Psoas muscle (tissue), 8 donors: Measurements from ENCODE around the gene LST1. TPM values are rescaled to one million over a fixed set of nuclear protein-coding genes. Genes with fewer than 3 reads are reported as not detected.

Experiments used
- ATAC-seq, 4 donors: fragments of 200-7000 bp; cut with Tn5 transposase; one replicate each; pipeline ENCODE4 v1.9.1; 2020; ENCODE audit warnings: moderate library complexity in 3 of 4, mild to moderate bottlenecking in 2 of 4
- DNase-seq, 2 donors: peaks; one replicate each; pipeline ENCODE4 v3.0.0-alpha.2; 2020
- H3K27ac ChIP-seq: fragments of 200-600 bp; one replicate; pipeline ENCODE4 v1.8.0; 2022
- H3K27me3 ChIP-seq, 3 donors: fragments of 200-600 bp in 1 of 3; one replicate each; pipeline versions ENCODE4 v1.6.1 to v1.8.0; 2013 to 2022; ENCODE audit warnings: low read length in 2 of 3, mild to moderate bottlenecking in 2 of 3, moderate library complexity in 1 of 3; ENCODE audit not compliant: insufficient read depth in 3 of 3
- H3K36me3 ChIP-seq, 2 donors: fragments of 200-600 bp in 1 of 2; one replicate each; pipeline versions ENCODE4 v1.6.1 to v1.8.0; 2013 to 2022; ENCODE audit warnings: low read depth in 1 of 2, mild to moderate bottlenecking in 1 of 2, moderate library complexity in 1 of 2; ENCODE audit not compliant: insufficient read depth in 1 of 2
- H3K4me1 ChIP-seq: fragments of 200-600 bp; one replicate; pipeline ENCODE4 v1.8.0; 2022
- H3K4me3 ChIP-seq: fragments of 200-600 bp; one replicate; pipeline ENCODE4 v1.8.0; 2022; ENCODE audit warnings: mild to moderate bottlenecking
- H3K9me3 ChIP-seq: fragments of 200-600 bp; one replicate; pipeline ENCODE4 v1.8.0; 2022
- CTCF ChIP-seq: fragments of 200-600 bp; IDR thresholded peaks from one replicate; pipeline ENCODE4 v1.8.0; 2022; ENCODE audit warnings: antibody characterized with exemption
- WGBS, 3 donors: extraction: QIAGEN DNeasy Blood & Tissue Kit; methylation state at CpG; one replicate each; pipeline versions ENCODE4 v1.1.6 to v1.1.7; 2013; 5-methylcytosine and 5-hydroxymethylcytosine counted together
- intact Hi-C, 2 donors: fragments of 100-400 bp; cut with DNase I; formaldehyde crosslinking; loops; one replicate each; pipeline versions ENCODE4 v1.11.0 to v1.14.2; 2022
- polyA plus RNA-seq, 3 donors: library from polyadenylated mRNA; stranded (reverse); fragments of 200-250 nt; gene quantifications; one replicate each; pipeline ENCODE4 v1.2.3, GENCODE V29; 2013
- total RNA-seq, 4 donors: library from RNA; stranded (reverse); fragmentation: NEBNext Ultra II Directional in 2 of 4; extraction: Animal tissue kit (Norgen Biotek cat#: 25700) in 2 of 4; gene quantifications; one replicate each; pipeline versions ENCODE4 v1.2.1 to v1.2.4, GENCODE V29; 2021 to 2023
- donor health status: healthy with polysubstance abuse.
- donor health status: DM: no; HTN: no; CAD: no; lungs with moderate emphysema.
- donor health status: Bipolar disorder and iron deficiency.
- donor health status: healthy.
- donor health status: DM: yes; HTN: yes; CAD: no.
- donor health status: DM: no; HTN: no; CAD: no.
- donor health status: DM: no; HTN: no; CAD: no.
- donor health status: DM: yes; HTN: yes; CAD: no.

The LST1 gene
- total and polyA plus RNA-seq, 7 donors: 1.2 to 5.6 (median 1.8) TPM

GRCh38 chr6:31582230-31582643 is 3.8 kb upstream of the LST1 start, which contains the start of gene LTB:
Gene LTB (minus strand): TSS chr6:31582424. CDS start chr6:31582417, 7 bp downstream.
- DNase-seq (no peak), ATAC-seq (no peak)
- no peaks in the 10 kb centered on the region for H3K36me3 ChIP-seq
- no peaks in the 10 kb centered on the region for H3K4me1 ChIP-seq
- peak within 1 kb of the TSS; percentile 89 for H3K4me3 ChIP-seq
- no peaks in the 10 kb centered on the region for H3K9me3 ChIP-seq
- no peak for TF ChIP-seq CTCF
- WGBS, 3 donors: 68 to 81% (median 79%) methylated on average over 3 of the region's 3 CpGs
- peak within 1 kb of the TSS; percentile 75 for H3K27ac ChIP-seq
- H3K27me3 ChIP-seq: no peaks in the 10 kb centered on the region
- intact Hi-C loops: loop anchor here (5.0 kb wide), 1 partner anchor 35 kb away; the partner anchor contains the start of genes ATP6V1G2 (in 2 of the 2) and NFKBIL1 (in 2 of the 2)

GRCh38 chr6:31585491-31585890 is 586 bp upstream of the LST1 start:
- 56 to 77% (median 69%) methylated on average over 2 of the region's 2 CpGs for WGBS, 3 donors
- no peak for TF ChIP-seq CTCF
- Histone ChIP-seq H3K4me1 (no peaks in the 10 kb centered on the region), H3K27me3 (no peaks in the 10 kb centered on the region), H3K9me3 (no peaks in the 10 kb centered on the region), H3K27ac (no peak overlapping the region), H3K4me3 (no peak overlapping the region), H3K36me3 (no peaks in the 10 kb centered on the region)
- ATAC-seq (no peak), DNase-seq (no peak)
- intact Hi-C loops: no loop called here

- Histone ChIP-seq H3K36me3 (no peaks in the 10 kb centered on the region), H3K27ac (no peak overlapping the region), H3K4me3 (no peak overlapping the region), H3K4me1 (no peaks in the 10 kb centered on the region), H3K27me3 (no peaks in the 10 kb centered on the region), H3K9me3 (no peaks in the 10 kb centered on the region)
- no peak for TF ChIP-seq CTCF
- DNase-seq (no peak), ATAC-seq (no peak)
- WGBS, 3 donors: 48 to 64% (median 55%) methylated on average over 9 of the region's 9 CpGs
- intact Hi-C loops: no loop called here
These were observed 663 bp downstream of the LST1 start for GRCh38 chr6:31586599-31587281.

- WGBS, 3 donors: 65 to 68% (median 66%) methylated on average over 11 to 12 of the region's 12 CpGs
- DNase-seq: no peak
These were observed 2.0 kb downstream of the LST1 start for GRCh38 chr6:31587791-31588777.

More at GRCh38 chr6:31587791-31588777, 2.0 kb downstream of the LST1 start:
- no peaks in the 10 kb centered on the region for H3K36me3 ChIP-seq
- intact Hi-C loops: no loop called here
- no peak for TF ChIP-seq CTCF
- H3K9me3 ChIP-seq: no peaks in the 10 kb centered on the region
- H3K27ac ChIP-seq: no peak overlapping the region
- no peak overlapping the region for H3K4me3 ChIP-seq
- ATAC-seq: no peak
- no peaks in the 10 kb centered on the region for H3K27me3 ChIP-seq
- no peaks in the 10 kb centered on the region for H3K4me1 ChIP-seq
